Erythroblast (primary cell): ENCODE measurements around the gene DRD2.

Source experiments
- GATA1 ChIP-seq: IDR thresholded peaks from 2 replicates; pipeline ENCODE4 v1.6.1; 2011; ENCODE audit warnings: low read depth, mild to moderate bottlenecking, control low read depth, low read length, moderate library complexity
- POLR2A ChIP-seq: IDR thresholded peaks from 2 replicates; pipeline ENCODE4 v1.6.1; 2011; ENCODE audit warnings: mild to moderate bottlenecking, low read length

GRCh38 chr11:113514856-113515255 is 39.7 kb upstream of the DRD2 start:
- no peak for TF ChIP-seq POLR2A
- no peak for TF ChIP-seq GATA1
